ENCODE measurements around the gene MSTN. TPM values are rescaled to one million over a fixed set of nuclear protein-coding genes. Genes with fewer than 3 reads are reported as not detected.
"Not testable (repeated sequence)": the region's sequence is repeated elsewhere in the genome, so short reads cannot be mapped to it uniquely, and the experiment has no call there.

MSTN gene
- total and polyA plus RNA-seq, 2 donors, result 0.19 to 1.1 TPM

DNA sequence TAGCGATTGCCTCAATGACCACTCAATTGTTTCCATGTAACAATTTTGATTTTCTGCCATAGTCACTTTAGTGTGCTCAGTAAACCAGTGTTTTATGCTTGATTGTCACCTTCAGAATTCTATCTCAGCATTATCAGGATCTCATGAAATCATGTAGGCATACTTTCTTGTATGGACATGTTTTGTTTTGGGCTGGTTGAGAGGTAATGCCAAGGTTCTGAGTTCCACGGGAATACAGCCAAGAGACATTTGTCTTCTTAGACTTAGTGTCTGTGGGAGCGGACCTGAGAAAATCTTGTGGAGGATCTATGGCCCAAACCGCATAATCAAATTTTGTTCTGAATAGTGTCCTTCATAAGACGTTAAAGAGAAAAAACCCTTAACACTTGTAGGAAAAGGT is 10.2 kb downstream of the MSTN start:
- Histone ChIP-seq H3K9me3 (ENCODE audit: control insufficient read depth in 2 of 2, insufficient read depth in 1 of 2, low read length in 1 of 2) (no peaks in the 10 kb centered on the region), H3K36me3 (ENCODE audit: control insufficient read depth in 2 of 2, insufficient read depth in 2 of 2, low read length in 1 of 2) (no peaks in the 10 kb centered on the region), H3K27me3 (ENCODE audit: control insufficient read depth in 2 of 2, insufficient read depth in 1 of 2, low read length in 1 of 2) (no peaks in the 10 kb centered on the region), H3K4me1 (ENCODE audit: control insufficient read depth in 2 of 2, insufficient read depth in 2 of 2, low read length in 2 of 2) (no peaks in the 10 kb centered on the region), H3K27ac (ENCODE audit: low read depth in 1 of 2, low read length in 1 of 2) (no peak overlapping the region), H3K4me3 (ENCODE audit: low read length in 2 of 2) (no peak overlapping the region)
- 93% methylated on average over 5 of the region's 5 CpGs for WGBS
- DNase-seq (ENCODE audit: low read depth in 6 of 9, low spot score in 9 of 9), result no peak

DNA sequence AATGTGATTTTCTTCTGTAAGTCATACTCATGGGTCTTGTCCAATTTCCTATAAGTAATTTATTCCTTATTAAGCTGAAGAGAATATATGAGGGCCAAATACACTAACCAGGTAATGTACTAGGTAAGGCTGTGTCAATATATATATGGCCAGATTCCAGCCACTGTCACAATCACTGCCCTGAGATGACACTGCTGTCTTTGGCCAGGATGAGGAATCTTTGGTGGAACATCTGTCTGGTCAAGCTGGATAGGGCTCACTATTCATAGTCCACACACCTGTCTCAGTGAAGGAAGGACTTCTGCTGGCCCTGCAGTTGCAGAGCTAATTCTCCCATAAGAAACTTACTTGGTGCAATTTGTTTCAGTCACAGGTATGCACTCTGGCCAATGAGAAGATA is 11.3 kb downstream of the MSTN start:
- no peaks in the 10 kb centered on the region for H3K4me1 ChIP-seq (ENCODE audit: control insufficient read depth in 2 of 2, insufficient read depth in 2 of 2, low read length in 2 of 2)
- H3K4me3 ChIP-seq (ENCODE audit: low read length in 2 of 2), result no peak overlapping the region
- no peak for DNase-seq (ENCODE audit: low read depth in 6 of 9, low spot score in 9 of 9)
- H3K9me3 ChIP-seq (ENCODE audit: control insufficient read depth in 2 of 2, insufficient read depth in 1 of 2, low read length in 1 of 2), result no peaks in the 10 kb centered on the region
- no peak overlapping the region for H3K27ac ChIP-seq (ENCODE audit: low read depth in 1 of 2, low read length in 1 of 2)
- H3K27me3 ChIP-seq (ENCODE audit: control insufficient read depth in 2 of 2, insufficient read depth in 1 of 2, low read length in 1 of 2), result no peaks in the 10 kb centered on the region
- H3K36me3 ChIP-seq (ENCODE audit: control insufficient read depth in 2 of 2, insufficient read depth in 2 of 2, low read length in 1 of 2), result no peaks in the 10 kb centered on the region

DNA sequence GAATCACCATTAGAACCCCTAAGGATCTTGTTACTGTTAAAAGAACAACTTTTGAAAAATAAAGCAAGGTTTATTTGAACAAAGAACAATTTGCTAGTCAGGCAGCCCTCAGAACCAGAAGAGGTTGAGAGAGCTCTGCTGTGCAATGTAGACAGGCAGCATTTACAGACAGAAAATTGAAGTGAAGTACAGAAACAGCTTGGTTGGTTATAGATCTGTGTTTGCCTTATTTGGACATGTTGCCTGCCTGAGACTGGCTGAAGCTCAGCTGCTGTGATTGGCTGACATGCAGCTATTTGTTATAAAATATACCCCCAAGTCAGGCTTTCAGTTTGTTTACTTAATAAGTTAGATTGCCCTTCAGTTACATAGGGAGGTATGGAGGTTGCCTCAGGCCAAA is 12.5 kb downstream of the MSTN start:
- no peaks in the 10 kb centered on the region for H3K36me3 ChIP-seq (ENCODE audit: control insufficient read depth in 2 of 2, insufficient read depth in 2 of 2, low read length in 1 of 2)
- no peaks in the 10 kb centered on the region for H3K4me1 ChIP-seq (ENCODE audit: control insufficient read depth in 2 of 2, insufficient read depth in 2 of 2, low read length in 2 of 2)
- no peaks in the 10 kb centered on the region for H3K9me3 ChIP-seq (ENCODE audit: control insufficient read depth in 2 of 2, insufficient read depth in 1 of 2, low read length in 1 of 2)
- no peaks in the 10 kb centered on the region for H3K27me3 ChIP-seq (ENCODE audit: control insufficient read depth in 2 of 2, insufficient read depth in 1 of 2, low read length in 1 of 2)
- DNase-seq (ENCODE audit: low read depth in 6 of 9, low spot score in 9 of 9), result peak in 1 of 9 donors; percentile 2
- no peak overlapping the region for H3K27ac ChIP-seq (ENCODE audit: low read depth in 1 of 2, low read length in 1 of 2)
- H3K4me3 ChIP-seq (ENCODE audit: low read length in 2 of 2), result no peak overlapping the region

DNA sequence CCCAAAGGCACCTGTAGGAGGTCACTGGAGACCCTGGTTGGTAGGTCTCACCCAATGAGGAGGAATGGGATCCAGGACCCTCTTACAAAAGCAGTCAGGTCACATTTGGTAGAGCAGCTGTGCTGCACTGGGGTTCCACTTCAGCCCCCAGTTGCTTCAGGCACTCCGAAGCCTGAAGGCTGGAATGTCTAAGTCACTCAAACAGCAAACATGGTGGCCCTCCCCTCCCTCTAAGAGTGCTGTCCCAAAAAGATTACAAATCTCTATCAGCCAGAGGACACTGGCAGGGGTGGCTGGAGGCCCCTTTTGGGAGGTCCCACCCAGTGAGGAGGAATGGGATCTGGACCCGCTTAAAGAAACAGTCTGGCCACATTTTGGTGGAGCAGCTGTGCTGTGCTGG is 17.7 kb downstream of the MSTN start:
- 99% methylated on average over 2 of the region's 2 CpGs for WGBS
- Histone ChIP-seq H3K36me3 (ENCODE audit: control insufficient read depth in 2 of 2, insufficient read depth in 2 of 2, low read length in 1 of 2) (no peaks in the 10 kb centered on the region), H3K9me3 (ENCODE audit: control insufficient read depth in 2 of 2, insufficient read depth in 1 of 2, low read length in 1 of 2) (no peaks in the 10 kb centered on the region), H3K4me1 (ENCODE audit: control insufficient read depth in 2 of 2, insufficient read depth in 2 of 2, low read length in 2 of 2) (no peaks in the 10 kb centered on the region), H3K27ac (ENCODE audit: low read depth in 1 of 2, low read length in 1 of 2) (no peak overlapping the region), H3K27me3 (ENCODE audit: control insufficient read depth in 2 of 2, insufficient read depth in 1 of 2, low read length in 1 of 2) (no peaks in the 10 kb centered on the region), H3K4me3 (ENCODE audit: low read length in 2 of 2) (no peak overlapping the region)
- no peak for DNase-seq (ENCODE audit: low read depth in 6 of 9, low spot score in 9 of 9)

DNA sequence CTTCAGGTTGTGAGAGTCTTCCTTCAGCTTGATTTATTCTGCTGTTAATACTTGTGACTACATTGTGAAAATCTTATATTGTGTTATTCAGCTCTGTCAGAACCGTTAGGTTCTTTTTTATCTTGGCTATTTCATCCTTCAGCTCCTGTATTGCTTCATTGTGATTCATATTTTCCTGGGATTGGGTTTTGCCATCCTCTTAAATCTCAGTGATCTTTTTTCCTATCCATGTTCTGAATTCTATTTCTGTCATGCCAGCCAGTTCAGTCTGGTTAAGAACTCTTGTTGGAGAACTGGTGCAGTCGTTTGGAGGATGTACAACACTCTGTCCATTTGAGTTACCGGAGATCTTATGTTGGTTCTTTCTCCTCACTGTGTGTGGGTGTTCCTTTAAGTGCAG is 19.1 kb downstream of the MSTN start:
- Histone ChIP-seq H3K4me3 (ENCODE audit: low read length in 2 of 2) (no peak overlapping the region), H3K27me3 (ENCODE audit: control insufficient read depth in 2 of 2, insufficient read depth in 1 of 2, low read length in 1 of 2) (no peaks in the 10 kb centered on the region), H3K4me1 (ENCODE audit: control insufficient read depth in 2 of 2, insufficient read depth in 2 of 2, low read length in 2 of 2) (no peaks in the 10 kb centered on the region), H3K36me3 (ENCODE audit: control insufficient read depth in 2 of 2, insufficient read depth in 2 of 2, low read length in 1 of 2) (no peaks in the 10 kb centered on the region), H3K9me3 (ENCODE audit: control insufficient read depth in 2 of 2, insufficient read depth in 1 of 2, low read length in 1 of 2) (no peaks in the 10 kb centered on the region), H3K27ac (ENCODE audit: low read depth in 1 of 2, low read length in 1 of 2) (no peak overlapping the region)
- 96% methylated on average over 3 of the region's 3 CpGs for WGBS
- no peak for DNase-seq (ENCODE audit: low read depth in 6 of 9, low spot score in 9 of 9)

DNA sequence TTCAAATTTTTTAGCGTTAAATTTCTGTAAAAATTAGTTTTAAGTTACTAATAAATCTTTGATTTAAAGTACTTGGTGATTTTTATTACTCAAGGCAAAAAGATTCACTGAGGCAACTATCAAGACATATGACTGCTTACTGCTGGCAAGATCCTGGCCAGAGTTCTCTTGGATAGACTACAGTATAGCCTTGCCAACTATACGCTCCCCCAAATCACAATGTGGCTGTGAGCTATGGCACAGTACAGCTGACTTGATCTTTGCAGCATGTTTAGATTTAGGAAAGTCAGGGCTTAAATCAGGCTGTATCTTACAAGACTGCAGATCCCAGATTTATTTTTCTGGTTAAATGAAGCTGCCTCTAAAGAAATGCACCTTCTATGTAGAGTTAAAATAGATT is 26.5 kb downstream of the MSTN start:
- Histone ChIP-seq H3K27ac (ENCODE audit: low read depth in 1 of 2, low read length in 1 of 2) (no peak overlapping the region), H3K4me3 (ENCODE audit: low read length in 2 of 2) (no peak overlapping the region), H3K9me3 (ENCODE audit: control insufficient read depth in 2 of 2, insufficient read depth in 1 of 2, low read length in 1 of 2) (no peaks in the 10 kb centered on the region), H3K36me3 (ENCODE audit: control insufficient read depth in 2 of 2, insufficient read depth in 2 of 2, low read length in 1 of 2) (no peaks in the 10 kb centered on the region), H3K27me3 (ENCODE audit: control insufficient read depth in 2 of 2, insufficient read depth in 1 of 2, low read length in 1 of 2) (no peaks in the 10 kb centered on the region), H3K4me1 (ENCODE audit: control insufficient read depth in 2 of 2, insufficient read depth in 2 of 2, low read length in 2 of 2) (no peaks in the 10 kb centered on the region)
- 93% methylated on average over 2 of the region's 2 CpGs for WGBS
- no peak for DNase-seq (ENCODE audit: low read depth in 6 of 9, low spot score in 9 of 9)

DNA sequence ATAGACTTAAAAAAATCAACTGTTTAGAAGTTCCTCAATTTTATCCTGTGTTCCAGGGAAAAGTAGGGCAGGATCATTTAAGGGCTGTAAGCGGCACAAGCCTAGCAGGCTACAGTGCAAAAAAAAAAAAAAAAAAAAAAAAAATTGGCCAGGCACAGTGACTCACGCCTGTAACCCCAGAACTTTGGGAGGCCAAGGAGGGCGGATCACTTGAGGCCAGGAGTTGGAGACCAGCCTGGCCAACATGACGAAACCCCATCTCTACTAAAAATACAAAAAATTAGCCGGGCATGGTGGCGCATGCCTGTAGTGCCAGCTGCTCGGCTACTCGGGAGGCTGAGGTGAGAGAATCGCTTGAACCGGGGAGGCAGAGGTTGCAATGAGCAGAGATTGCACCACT is 28.1 kb downstream of the MSTN start:
- not testable (repeated sequence) for H3K4me3 ChIP-seq (ENCODE audit: low read length in 2 of 2); H3K27ac ChIP-seq (ENCODE audit: low read depth in 1 of 2, low read length in 1 of 2); H3K4me1 ChIP-seq (ENCODE audit: control insufficient read depth in 2 of 2, insufficient read depth in 2 of 2, low read length in 2 of 2); H3K36me3 ChIP-seq (ENCODE audit: control insufficient read depth in 2 of 2, insufficient read depth in 2 of 2, low read length in 1 of 2); DNase-seq (ENCODE audit: low read depth in 6 of 9, low spot score in 9 of 9); H3K9me3 ChIP-seq (ENCODE audit: control insufficient read depth in 2 of 2, insufficient read depth in 1 of 2, low read length in 1 of 2); H3K27me3 ChIP-seq (ENCODE audit: control insufficient read depth in 2 of 2, insufficient read depth in 1 of 2, low read length in 1 of 2)
- WGBS, result 97% methylated on average over 10 of the region's 10 CpGs

DNA sequence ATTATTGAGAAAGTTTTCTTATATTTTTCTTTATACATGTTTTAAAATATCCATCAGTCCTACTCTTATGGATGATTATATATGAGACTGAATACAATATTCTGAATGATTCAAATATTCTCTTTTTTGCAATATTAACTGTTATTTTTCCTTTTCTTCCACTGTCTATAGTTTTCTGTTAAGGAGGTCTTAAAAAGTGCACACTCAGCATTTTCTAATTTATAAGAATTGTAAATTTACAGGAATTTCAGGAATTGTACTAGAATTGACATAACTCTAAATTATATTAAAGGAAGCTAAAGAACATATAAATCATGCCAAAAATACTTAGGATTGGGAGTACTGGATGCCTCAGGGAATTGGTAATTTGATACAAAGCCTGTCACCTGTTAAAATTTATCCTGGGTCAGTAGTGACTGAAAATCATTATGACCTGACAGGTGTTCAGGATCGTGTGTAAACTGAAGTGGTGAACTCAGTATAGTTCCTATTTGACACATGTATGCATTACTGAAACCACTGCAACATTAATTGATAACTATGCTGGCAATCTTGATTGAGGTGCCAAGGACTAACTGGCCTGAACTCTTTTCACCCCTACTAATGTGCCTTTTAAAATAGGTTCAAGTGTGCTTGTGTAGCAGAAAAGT is 30.4 kb downstream of the MSTN start:
- no peak overlapping the region for H3K4me3 ChIP-seq (ENCODE audit: low read length in 2 of 2)
- no peaks in the 10 kb centered on the region for H3K4me1 ChIP-seq (ENCODE audit: control insufficient read depth in 2 of 2, insufficient read depth in 2 of 2, low read length in 2 of 2)
- DNase-seq (ENCODE audit: low read depth in 6 of 9, low spot score in 9 of 9), result no peak
- no peak overlapping the region for H3K27ac ChIP-seq (ENCODE audit: low read depth in 1 of 2, low read length in 1 of 2)
- H3K36me3 ChIP-seq (ENCODE audit: control insufficient read depth in 2 of 2, insufficient read depth in 2 of 2, low read length in 1 of 2), result no peaks in the 10 kb centered on the region
- no peaks in the 10 kb centered on the region for H3K27me3 ChIP-seq (ENCODE audit: control insufficient read depth in 2 of 2, insufficient read depth in 1 of 2, low read length in 1 of 2)
- H3K9me3 ChIP-seq (ENCODE audit: control insufficient read depth in 2 of 2, insufficient read depth in 1 of 2, low read length in 1 of 2), result no peaks in the 10 kb centered on the region
- WGBS, result 86% methylated on average over 1 of the region's 1 CpG

DNA sequence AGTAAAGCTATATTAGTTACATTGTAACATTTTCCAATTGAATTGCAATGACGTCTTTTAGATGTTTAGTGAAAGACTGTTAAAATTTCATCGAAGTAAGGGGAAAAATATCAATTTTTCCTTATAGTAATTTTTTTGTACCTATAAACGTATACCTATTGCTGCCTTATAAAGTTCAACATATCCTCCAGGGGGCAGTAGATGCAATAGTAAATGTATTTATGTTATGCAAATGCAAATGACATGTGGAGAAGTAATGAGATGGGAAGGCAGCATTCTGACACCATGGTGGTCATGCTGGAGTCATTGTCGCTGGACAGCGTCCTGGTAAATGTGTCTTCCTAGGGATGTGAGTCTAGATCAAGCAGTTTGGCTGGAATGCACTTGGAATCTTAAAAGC is 38.7 kb downstream of the MSTN start:
- Histone ChIP-seq H3K9me3 (ENCODE audit: control insufficient read depth in 2 of 2, insufficient read depth in 1 of 2, low read length in 1 of 2) (no peaks in the 10 kb centered on the region), H3K27ac (ENCODE audit: low read depth in 1 of 2, low read length in 1 of 2) (no peak overlapping the region), H3K4me1 (ENCODE audit: control insufficient read depth in 2 of 2, insufficient read depth in 2 of 2, low read length in 2 of 2) (no peaks in the 10 kb centered on the region), H3K36me3 (ENCODE audit: control insufficient read depth in 2 of 2, insufficient read depth in 2 of 2, low read length in 1 of 2) (no peaks in the 10 kb centered on the region), H3K27me3 (ENCODE audit: control insufficient read depth in 2 of 2, insufficient read depth in 1 of 2, low read length in 1 of 2) (no peaks in the 10 kb centered on the region), H3K4me3 (ENCODE audit: low read length in 2 of 2) (no peak overlapping the region)
- 50% methylated on average over 5 of the region's 5 CpGs for WGBS
- DNase-seq (ENCODE audit: low read depth in 6 of 9, low spot score in 9 of 9), result peak in 8 of 9 donors; percentile 8 to 65 (median 32)

DNA sequence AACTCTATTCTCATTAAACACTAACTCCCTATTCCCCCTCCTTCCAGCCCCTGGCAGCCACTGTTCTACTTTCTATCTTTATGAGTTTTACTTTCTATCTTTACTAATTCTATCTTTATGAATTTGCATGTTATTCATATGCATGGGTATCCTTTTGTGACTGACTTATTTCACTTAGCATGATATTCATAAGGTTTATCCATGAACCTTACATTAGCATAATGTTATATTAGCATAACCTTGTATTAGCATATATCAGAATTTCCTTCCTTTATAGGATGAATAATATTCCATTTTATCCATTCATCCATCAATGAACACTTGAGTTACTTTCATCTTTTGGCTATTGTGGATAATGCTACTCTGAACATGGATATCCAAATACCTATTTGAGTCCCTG is 41.8 kb downstream of the MSTN start:
- Histone ChIP-seq H3K9me3 (ENCODE audit: control insufficient read depth in 2 of 2, insufficient read depth in 1 of 2, low read length in 1 of 2) (no peaks in the 10 kb centered on the region), H3K4me1 (ENCODE audit: control insufficient read depth in 2 of 2, insufficient read depth in 2 of 2, low read length in 2 of 2) (no peaks in the 10 kb centered on the region), H3K36me3 (ENCODE audit: control insufficient read depth in 2 of 2, insufficient read depth in 2 of 2, low read length in 1 of 2) (no peaks in the 10 kb centered on the region), H3K4me3 (ENCODE audit: low read length in 2 of 2) (no peak overlapping the region), H3K27me3 (ENCODE audit: control insufficient read depth in 2 of 2, insufficient read depth in 1 of 2, low read length in 1 of 2) (no peaks in the 10 kb centered on the region), H3K27ac (ENCODE audit: low read depth in 1 of 2, low read length in 1 of 2) (no peak overlapping the region)
- DNase-seq (ENCODE audit: low read depth in 6 of 9, low spot score in 9 of 9), result no peak
